HepG2 (cell line): ENCODE measurements around the gene ZNF32. TPM values are rescaled to one million over a fixed set of nuclear protein-coding genes. Genes with fewer than 3 reads are reported as not detected.

Source experiments
- ATAC-seq: fragments of 200-7000 bp; cut with Tn5 transposase; 3 replicates; pipeline ENCODE4 v1.9.1; 2020; ENCODE audit warnings: mild to moderate bottlenecking, moderate library complexity
- BruUV-seq: library from RNA; stranded (reverse); fragments of 400-500 nt; replicated peaks from 2 replicates; lab custom pipeline; 2021; lab: Mats Ljungman, UMichigan
- CTCF ChIA-PET: fragments of 300-600 bp; formaldehyde crosslinking; extraction: SDS; loops from one replicate; lab custom pipeline; 2021; ENCODE audit warnings: low total read pairs, inconsistent platforms, low intra/inter-chr PET ratio; lab: Yijun Ruan, JAX
- POLR2A ChIA-PET: fragments of 350-600 bp; sonication (Branson Sonifier 250); formaldehyde crosslinking; loops from one replicate; lab custom pipeline; 2020; ENCODE audit warnings: antibody characterized with exemption, inconsistent platforms; lab: Yijun Ruan, JAX
- DNase-seq: peaks from one replicate; pipeline ENCODE4 v3.0.0-alpha.2; 2015; ENCODE audit warnings: low spot score
- FAIRE-seq: peaks from 3 replicates; lab custom pipeline; 2011; peaks lifted over from hg19 to GRCh38; lab: Jason Lieb, UNC
- H2AFZ ChIP-seq: one replicate; pipeline ENCODE4 v1.6.1; 2011; ENCODE audit warnings: low read length, inconsistent platforms
- H3K27ac ChIP-seq: fragments of 300-600 bp; 3 replicates; pipeline ENCODE4 v1.8.0; 2011; ENCODE audit warnings: mixed run types, mild to moderate bottlenecking, mixed read lengths, low read length, inconsistent platforms; ENCODE audit not compliant: insufficient read depth; ENCODE audit errors: extremely low read length
- H3K27me3 ChIP-seq, 2 experiments: fragments of 200-600 bp in 1 of 2; 2 replicates in 1 of 2; 3 replicates in 1 of 2; pipeline versions ENCODE4 v1.6.0 to v1.8.0; 2011; ENCODE audit warnings: low read length in 2 of 2, mild to moderate bottlenecking in 2 of 2, moderate library complexity in 2 of 2, inconsistent platforms in 1 of 2; ENCODE audit not compliant: insufficient read depth in 2 of 2, control insufficient read depth in 1 of 2
- H3K36me3 ChIP-seq, 2 experiments: fragments of 200-600 bp in 1 of 2; replicated peaks in 1 of 2; 2 replicates in 1 of 2; 3 replicates in 1 of 2; pipeline versions ENCODE4 v1.5.1 to v1.8.0; 2011; ENCODE audit warnings: low read length in 2 of 2, inconsistent platforms in 1 of 2; ENCODE audit not compliant: insufficient read depth in 2 of 2, control insufficient read depth in 1 of 2
- H3K4me1 ChIP-seq: 2 replicates; pipeline ENCODE4 v1.5.1; 2012; ENCODE audit warnings: low read length, inconsistent platforms; ENCODE audit not compliant: insufficient read depth
- H3K4me2 ChIP-seq: 2 replicates; pipeline ENCODE4 v1.6.0; 2011; ENCODE audit warnings: low read depth, low read length, inconsistent platforms
- H3K4me3 ChIP-seq, 3 experiments: fragments of 200-600 bp in 1 of 3; sonication (generic), shearing (Covaris generic) in 1 of 3; replicated peaks in 1 of 3; 2 replicates each; pipeline ENCODE4 v1.5.1; 2011 to 2016; ENCODE audit warnings: low read length in 3 of 3, inconsistent platforms in 2 of 3, low read depth in 2 of 3, mild to moderate bottlenecking in 2 of 3, control low read depth in 1 of 3, mixed read lengths in 1 of 3; ENCODE audit not compliant: insufficient read depth in 1 of 3
- H3K79me2 ChIP-seq: one replicate; pipeline ENCODE4 v1.6.1; 2011; ENCODE audit warnings: low read length, inconsistent platforms; ENCODE audit not compliant: insufficient read depth
- H3K9ac ChIP-seq: 2 replicates; pipeline ENCODE4 v1.6.0; 2011; ENCODE audit warnings: mild to moderate bottlenecking, low read depth, low read length, inconsistent platforms; ENCODE audit not compliant: insufficient read depth
- H3K9me3 ChIP-seq: 2 replicates; pipeline ENCODE4 v1.5.1; 2012; ENCODE audit warnings: mild to moderate bottlenecking, low read length
- H4K20me1 ChIP-seq: 2 replicates; pipeline ENCODE4 v1.6.0; 2011; ENCODE audit warnings: inconsistent platforms, mild to moderate bottlenecking, low read length, moderate library complexity; ENCODE audit not compliant: insufficient read depth
- AGO2 ChIP-seq: fragments of 200-400 bp; formaldehyde crosslinking; optimal IDR thresholded peaks from 2 replicates; pipeline ENCODE3; 2017; ENCODE audit warnings: mild to moderate bottlenecking, low read depth, low read length, moderate library complexity
- ATAD3A ChIP-seq: sonication (generic); formaldehyde crosslinking; IDR thresholded peaks from 2 replicates; pipeline ENCODE4 v1.4.0; 2020; ENCODE audit warnings: missing genetic modification reagents
- PLRG1 ChIP-seq: fragments of 450-650 bp; conservative IDR thresholded peaks from 2 replicates; pipeline ENCODE4 v1.6.1; 2016
- POLR2AphosphoS2 ChIP-seq: IDR thresholded peaks from 2 replicates; pipeline ENCODE4 v1.6.1; 2011; ENCODE audit warnings: low read depth, low read length, improper control_type of control experiment
- SCMH1 ChIP-seq: sonication (generic); formaldehyde crosslinking; IDR thresholded peaks from 2 replicates; pipeline ENCODE4 v1.9.0; 2021; ENCODE audit warnings: missing genetic modification reagents, mild to moderate bottlenecking, borderline replicate concordance
- SIX1 ChIP-seq: sonication (generic); formaldehyde crosslinking; IDR thresholded peaks from 2 replicates; pipeline ENCODE4 v1.4.0; 2020; ENCODE audit warnings: missing genetic modification reagents, borderline replicate concordance
- SOX6 ChIP-seq, 2 experiments: fragments of 450-650 bp in 1 of 2; sonication (generic) in 1 of 2; formaldehyde crosslinking in 1 of 2; IDR thresholded peaks; 2 replicates each; pipeline versions ENCODE4 v1.4.0 to v1.6.1; 2017 to 2020; ENCODE audit warnings: antibody characterized with exemption in 1 of 2, mild to moderate bottlenecking in 1 of 2, missing genetic modification reagents in 1 of 2
- SPEN ChIP-seq: sonication (generic); formaldehyde crosslinking; IDR thresholded peaks from 2 replicates; pipeline ENCODE4 v1.5.1; 2020; ENCODE audit warnings: low read depth, mild to moderate bottlenecking, missing genetic modification reagents
- ZNF17 ChIP-seq: sonication (generic); formaldehyde crosslinking; IDR thresholded peaks from 2 replicates; pipeline ENCODE4 v1.5.0; 2020; ENCODE audit warnings: mild to moderate bottlenecking, missing genetic modification reagents
- ZNF263 ChIP-seq: sonication (generic); formaldehyde crosslinking; IDR thresholded peaks from 2 replicates; pipeline ENCODE4 v1.4.0; 2020; ENCODE audit warnings: missing genetic modification reagents
- ZNF3 ChIP-seq: IDR thresholded peaks from 2 replicates; pipeline ENCODE4 v1.7.0; 2017; ENCODE audit warnings: inconsistent platforms
- ZNF510 ChIP-seq: sonication (generic); formaldehyde crosslinking; IDR thresholded peaks from 2 replicates; pipeline ENCODE4 v1.4.0; 2020; ENCODE audit warnings: low read depth, mild to moderate bottlenecking, missing genetic modification reagents
- ZNF749 ChIP-seq: sonication (generic); formaldehyde crosslinking; IDR thresholded peaks from 2 replicates; pipeline ENCODE4 v1.8.0; 2022; ENCODE audit warnings: mild to moderate bottlenecking, missing genetic modification reagents, moderate library complexity, borderline replicate concordance
- ZNF816 ChIP-seq: sonication (generic); formaldehyde crosslinking; IDR thresholded peaks from 2 replicates; pipeline ENCODE4 v1.8.0; 2022; ENCODE audit warnings: missing genetic modification reagents, mild to moderate bottlenecking, borderline replicate concordance
- WGBS: methylation state at CpG from one replicate; pipeline ENCODE4 v1.1.6; 2017; ENCODE audit warnings: low lambda C conversion rate; 5-methylcytosine and 5-hydroxymethylcytosine counted together
- in situ Hi-C: cut with HindIII; loops from 2 replicates; pipeline ENCODE4 v1.10.0; 2017; ENCODE audit warnings: low pct_unique_long_range_greater_than_20kb; ENCODE audit not compliant: extremely low pct_ligation_motif_present
- intact Hi-C: fragments of 100-400 bp; cut with micrococcal nuclease; formaldehyde crosslinking; loops from one replicate; pipeline ENCODE4 v1.10.0; 2022; ENCODE audit not compliant: unreplicated experiment
- polyA plus RNA-seq, 8 experiments: library from polyadenylated mRNA; depleted of rRNA in 3 of 8; stranded (reverse) in 7 of 8; unstranded in 1 of 8; fragments of >200 nt; fragmentation: Illumina TruSeq in 4 of 8; extraction: Trizol in 4 of 8; gene quantifications; 2 replicates each; pipeline versions ENCODE4 v1.2.1 to v1.2.3, GENCODE V29; 2011 to 2016; ENCODE audit warnings: low read depth in 4 of 8, missing spikeins in 1 of 8, mixed read lengths in 1 of 8; ENCODE audit not compliant: insufficient read depth in 1 of 8
- total RNA-seq, 5 experiments: library from RNA; depleted of rRNA; stranded (reverse); fragments of >200 nt; fragmentation: Illumina TruSeq; extraction: Trizol; gene quantifications; 2 replicates each; pipeline ENCODE4 v1.2.3, GENCODE V29; 2016; ENCODE audit warnings: low read depth in 1 of 5
- TF ChIP-seq, protein P1 (sequence below): sonication (generic); formaldehyde crosslinking; IDR thresholded peaks from 2 replicates; pipeline ENCODE4 v1.8.1; 2023; ENCODE audit warnings: missing genetic modification reagents, inconsistent platforms, borderline replicate concordance
- TF ChIP-seq, protein P2 (sequence below): sonication (generic); IDR thresholded peaks from 2 replicates; pipeline ENCODE4 v1.6.1; 2016; ENCODE audit warnings: low read depth, borderline replicate concordance

Gene ZNF32
- total and polyA plus RNA-seq, 2 of the 13 experiments (the other 11 are each of a cell fraction or from before 2014, with no cell fraction given), result 12.5 to 16.9 TPM

DNA sequence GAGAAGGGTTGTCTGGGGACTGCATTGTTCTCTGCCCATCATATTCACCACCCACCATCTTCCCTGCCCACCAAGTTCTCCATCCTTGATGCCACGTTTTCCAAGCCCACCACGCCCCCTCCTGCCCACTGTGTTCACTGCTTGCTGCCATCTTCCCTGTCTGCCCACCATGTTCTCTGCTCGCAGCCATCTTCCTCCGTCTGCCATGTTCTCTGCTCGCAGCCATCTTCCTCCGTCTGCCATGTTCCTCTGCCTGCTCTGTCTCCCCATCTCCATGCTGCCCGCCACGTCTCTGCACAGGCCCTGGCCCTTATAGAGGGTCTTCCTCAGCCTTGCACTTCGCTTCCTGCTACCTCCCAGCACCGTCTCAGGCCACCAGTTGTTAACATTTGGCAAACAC, 30.0 kb upstream of the ZNF32 start:
- H3K9ac ChIP-seq, result no peak overlapping the region
- no peaks in the 10 kb centered on the region for H3K36me3 ChIP-seq
- in situ Hi-C loops (no loop called here), intact Hi-C loops (no loop called here)
- BruUV-seq, result no TSS peak
- WGBS, result 39% methylated on average over 10 of the region's 10 CpGs
- no peak overlapping the region for H2AFZ ChIP-seq
- DNase-seq, result no peak
- ATAC-seq, result no peak
- no peak overlapping the region for H3K4me2 ChIP-seq
- H3K4me1 ChIP-seq, result no peaks in the 10 kb centered on the region
- no peaks in the 10 kb centered on the region for H3K9me3 ChIP-seq
- no peaks in the 10 kb centered on the region for H4K20me1 ChIP-seq
- ChIA-PET CTCF (no interaction called here), POLR2A (no interaction called here)
- H3K27me3 ChIP-seq, result peaks cover 0 to 7% of the 10 kb centered on the region in 2 experiments; a peak in 1 of 5 replicates
- no peaks in the 10 kb centered on the region for H3K79me2 ChIP-seq
- TF ChIP-seq ZNF17 (CRISPR knock-in tag) (no peak), ZNF816 (CRISPR knock-in tag) (no peak), ZNF263 (CRISPR knock-in tag) (no peak), POLR2AphosphoS2 (no peak), ATAD3A (CRISPR knock-in tag) (no peak), PLRG1 (no peak), SOX6 (IDR thresholded peaks at IDR 0.05) (no peak), SOX6 (CRISPR knock-in tag; IDR thresholded peaks at IDR 0.05) (no peak), SIX1 (CRISPR knock-in tag) (no peak), SCMH1 (CRISPR knock-in tag) (no peak), AGO2 (no peak), ZNF749 (CRISPR knock-in tag) (no peak), ZNF510 (CRISPR knock-in tag) (no peak), SPEN (CRISPR knock-in tag) (no peak), ZNF3 (CRISPR knock-in tag) (no peak)
- TF ChIP-seq, protein P1, sequence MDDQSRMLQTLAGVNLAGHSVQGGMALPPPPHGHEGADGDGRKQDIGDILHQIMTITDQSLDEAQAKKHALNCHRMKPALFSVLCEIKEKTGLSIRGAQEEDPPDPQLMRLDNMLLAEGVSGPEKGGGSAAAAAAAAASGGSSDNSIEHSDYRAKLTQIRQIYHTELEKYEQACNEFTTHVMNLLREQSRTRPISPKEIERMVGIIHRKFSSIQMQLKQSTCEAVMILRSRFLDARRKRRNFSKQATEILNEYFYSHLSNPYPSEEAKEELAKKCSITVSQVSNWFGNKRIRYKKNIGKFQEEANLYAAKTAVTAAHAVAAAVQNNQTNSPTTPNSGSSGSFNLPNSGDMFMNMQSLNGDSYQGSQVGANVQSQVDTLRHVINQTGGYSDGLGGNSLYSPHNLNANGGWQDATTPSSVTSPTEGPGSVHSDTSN, result no peak
- TF ChIP-seq, protein P2, sequence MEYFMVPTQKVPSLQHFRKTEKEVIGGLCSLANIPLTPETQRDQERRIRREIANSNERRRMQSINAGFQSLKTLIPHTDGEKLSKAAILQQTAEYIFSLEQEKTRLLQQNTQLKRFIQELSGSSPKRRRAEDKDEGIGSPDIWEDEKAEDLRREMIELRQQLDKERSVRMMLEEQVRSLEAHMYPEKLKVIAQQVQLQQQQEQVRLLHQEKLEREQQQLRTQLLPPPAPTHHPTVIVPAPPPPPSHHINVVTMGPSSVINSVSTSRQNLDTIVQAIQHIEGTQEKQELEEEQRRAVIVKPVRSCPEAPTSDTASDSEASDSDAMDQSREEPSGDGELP, result no peak
- H3K4me3 ChIP-seq, result no peak overlapping the region
- no peak for FAIRE-seq
- H3K27ac ChIP-seq, result no peak overlapping the region
